ENCODE results near the gene ACVR1. TPM values are rescaled to one million over a fixed set of nuclear protein-coding genes. Genes with fewer than 3 reads are reported as not detected.

The ACVR1 gene
- total RNA-seq, 1 experiment from 2014 or later = 1.9 TPM

DNA sequence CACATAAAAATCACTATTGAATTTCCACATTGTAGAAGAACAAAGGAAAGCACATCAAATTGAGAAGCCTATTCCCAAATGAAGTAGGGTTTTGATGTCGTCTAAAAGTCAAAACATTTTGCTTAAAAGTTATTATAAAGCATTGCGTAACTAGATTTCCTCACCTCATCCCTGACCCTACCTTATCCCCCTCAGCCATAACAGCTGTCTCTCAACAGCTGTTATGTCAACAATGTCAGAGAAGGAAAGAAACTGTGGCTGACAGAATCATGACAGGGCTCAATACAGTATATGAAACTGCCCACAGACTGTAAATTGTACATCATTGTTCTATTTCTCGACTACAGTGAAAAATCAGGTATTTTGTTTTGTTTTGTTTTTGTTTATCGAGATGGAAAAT lies 184.4 kb downstream of the ACVR1 start:
- in situ Hi-C loops (cut with HindIII; ENCODE audit: low sequenced_read_pairs) = no loop called here
- no peak for DNase-seq (ENCODE audit: low spot score)

DNA sequence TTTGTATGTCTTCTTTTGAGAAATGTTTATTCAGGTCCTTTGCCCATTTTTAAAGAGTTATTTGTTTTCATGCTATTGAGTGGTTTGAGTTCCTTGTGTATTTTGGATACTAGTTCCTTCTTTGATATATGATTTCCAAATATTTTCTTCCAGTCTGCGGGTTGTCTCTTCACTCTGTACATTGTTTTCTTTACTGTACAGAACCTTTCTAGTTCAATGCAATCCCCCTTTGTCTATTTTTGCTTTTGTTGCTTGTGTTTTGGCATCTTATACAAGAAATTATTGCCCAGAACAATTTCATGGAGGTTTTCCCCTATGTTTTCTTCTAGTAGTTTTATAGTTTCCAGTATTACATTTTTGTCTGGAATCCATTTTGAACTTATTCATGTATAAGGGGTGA lies 185.0 kb downstream of the ACVR1 start:
- in situ Hi-C loops (cut with HindIII; ENCODE audit: low sequenced_read_pairs) = no loop called here
- no peak for DNase-seq (ENCODE audit: low spot score)

Other genes with a start within 250 kb of the ACVR1 start
- gene ACVR1C, start 247.5 kb downstream of the ACVR1 start, total RNA-seq (2014; rRNA removed; shearing (Covaris generic)) = not detected in 2 replicates
- gene UPP2, start 225.5 kb upstream of the ACVR1 start, total RNA-seq (2014; rRNA removed; shearing (Covaris generic)) = not detected in 2 replicates